Esophagus (tissue), 2 donors: ENCODE data around the gene ATRIP. TPM values are rescaled to one million over a fixed set of nuclear protein-coding genes. Genes with fewer than 3 reads are reported as not detected.

Experiments used
- H3K27ac ChIP-seq, 2 donors: one replicate each; pipeline ENCODE4 v1.5.1; 2013; ENCODE audit warnings: low read depth in 2 of 2, mild to moderate bottlenecking in 2 of 2, inconsistent platforms in 1 of 2, low read length in 1 of 2, moderate library complexity in 1 of 2
- H3K27me3 ChIP-seq, 2 donors: one replicate each; pipeline ENCODE4 v1.6.1; 2013; ENCODE audit warnings: low read length in 2 of 2, control low read depth in 1 of 2, mild to moderate bottlenecking in 1 of 2; ENCODE audit not compliant: insufficient read depth in 2 of 2, control insufficient read depth in 1 of 2
- H3K36me3 ChIP-seq, 2 donors: one replicate each; pipeline ENCODE4 v1.6.1; 2013; ENCODE audit warnings: low read length in 1 of 2; ENCODE audit not compliant: control insufficient read depth in 2 of 2, insufficient read depth in 2 of 2
- H3K4me1 ChIP-seq, 2 donors: one replicate each; pipeline ENCODE4 v1.6.1; 2013; ENCODE audit warnings: low read length in 1 of 2; ENCODE audit not compliant: control insufficient read depth in 2 of 2, insufficient read depth in 2 of 2
- H3K4me3 ChIP-seq, 2 donors: one replicate each; pipeline ENCODE4 v1.5.1; 2013; ENCODE audit warnings: low read length in 2 of 2, mild to moderate bottlenecking in 2 of 2, low read depth in 1 of 2, moderate library complexity in 1 of 2
- H3K9me3 ChIP-seq, 2 donors: one replicate each; pipeline ENCODE4 v1.6.1; 2013; ENCODE audit warnings: mild to moderate bottlenecking in 2 of 2, low read depth in 1 of 2, low read length in 1 of 2, moderate library complexity in 1 of 2; ENCODE audit not compliant: control insufficient read depth in 2 of 2, insufficient read depth in 1 of 2
- WGBS, 2 donors: extraction: QIAGEN DNeasy Blood & Tissue Kit; methylation state at CpG; one replicate each; pipeline ENCODE4 v1.1.7; 2013; 5-methylcytosine and 5-hydroxymethylcytosine counted together
- polyA plus RNA-seq, 2 donors: library from polyadenylated mRNA; stranded (reverse); fragments of 200-250 nt; gene quantifications; one replicate each; pipeline ENCODE4 v1.2.3, GENCODE V29; 2013
- donor health status: healthy with polysubstance abuse.
- donor health status: Bipolar disorder and iron deficiency.

ATRIP gene
- polyA plus RNA-seq, 2 donors: 4.9 to 5.7 TPM

DNA sequence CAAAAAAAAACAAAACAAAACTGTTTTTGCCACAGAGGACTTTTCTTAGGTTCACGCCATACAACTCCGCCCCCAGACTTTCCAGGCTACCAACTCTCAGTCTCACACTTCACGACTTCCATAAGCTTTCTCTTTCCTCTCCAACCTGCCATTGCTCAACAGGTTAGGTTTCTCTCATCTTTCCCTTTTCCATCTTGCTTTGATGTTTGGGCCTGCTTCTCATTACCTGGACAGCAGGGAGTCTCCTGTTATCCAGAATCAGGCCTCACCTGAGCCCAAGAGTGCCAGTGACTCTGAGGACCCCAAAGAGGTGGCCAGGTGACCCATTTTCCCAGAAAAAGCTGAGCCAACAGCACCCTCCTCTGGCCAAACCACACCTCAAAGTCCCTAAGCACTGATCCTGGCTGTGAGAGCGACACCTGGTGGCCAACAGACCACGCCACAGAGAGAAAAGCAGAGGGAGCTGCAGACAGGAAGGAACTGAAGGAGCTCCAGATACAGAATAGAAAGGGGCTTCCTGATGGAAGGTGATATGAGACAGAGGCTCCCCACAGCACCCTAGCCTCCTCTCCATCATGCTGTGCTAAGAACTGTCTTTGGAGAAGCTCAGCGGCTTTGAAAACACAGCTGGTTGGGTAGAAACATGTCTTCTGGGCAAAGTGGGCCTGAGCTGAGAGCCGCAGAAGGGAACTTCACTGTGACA, 10.6 kb upstream of the ATRIP start:
- Histone ChIP-seq H3K4me3 (no peak overlapping the region), H3K9me3 (no peaks in the 10 kb centered on the region), H3K27ac (peak overlapping the region; percentile 47 to 97), H3K4me1 (peaks cover 3 to 40% of the 10 kb centered on the region in 2 donors), H3K27me3 (no peaks in the 10 kb centered on the region), H3K36me3 (peaks cover 0 to 3% of the 10 kb centered on the region in 2 donors)
- WGBS, 2 donors: 35% methylated on average over 7 of the region's 7 CpGs

GRCh38 chr3:48436477-48436787, 10.1 kb upstream of the ATRIP start:
- H3K9me3 ChIP-seq: no peaks in the 10 kb centered on the region
- peak overlapping the region in 1 of 2 donors; percentile 57 for H3K27ac ChIP-seq
- WGBS, 2 donors: 15 to 68% methylated on average over 1 of the region's 1 CpG
- no peak overlapping the region for H3K4me3 ChIP-seq
- peaks cover 0 to 3% of the 10 kb centered on the region in 2 donors for H3K36me3 ChIP-seq
- no peaks in the 10 kb centered on the region for H3K27me3 ChIP-seq
- peaks cover 0 to 35% of the 10 kb centered on the region in 2 donors for H3K4me1 ChIP-seq

DNA sequence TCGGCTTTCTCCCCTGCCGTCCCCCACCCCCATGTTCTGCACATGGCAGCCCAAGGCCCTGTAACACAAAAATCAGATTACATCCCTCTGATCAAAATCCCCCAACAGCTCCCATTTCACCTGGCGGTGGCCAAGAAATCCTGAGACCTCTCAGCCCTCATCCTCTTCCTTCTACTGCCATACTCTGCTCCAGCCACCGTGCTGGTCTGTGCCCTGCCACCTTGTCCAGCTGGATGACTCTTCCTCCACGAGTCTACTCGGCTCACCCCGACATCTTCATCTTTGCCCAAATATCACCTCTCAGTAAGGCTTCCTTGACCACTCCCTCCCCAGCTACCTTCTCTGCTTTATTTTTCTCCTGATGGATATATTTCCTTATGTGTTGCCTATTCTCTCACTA, 9.7 kb upstream of the ATRIP start:
- Histone ChIP-seq H3K9me3 (no peaks in the 10 kb centered on the region), H3K27ac (peak overlapping the region in 1 of 2 donors; percentile 57), H3K36me3 (peaks cover 0 to 3% of the 10 kb centered on the region in 2 donors), H3K4me1 (peaks cover 0 to 31% of the 10 kb centered on the region in 2 donors), H3K4me3 (no peak overlapping the region), H3K27me3 (no peaks in the 10 kb centered on the region)
- WGBS, 2 donors: 84% methylated on average over 7 of the region's 7 CpGs

DNA sequence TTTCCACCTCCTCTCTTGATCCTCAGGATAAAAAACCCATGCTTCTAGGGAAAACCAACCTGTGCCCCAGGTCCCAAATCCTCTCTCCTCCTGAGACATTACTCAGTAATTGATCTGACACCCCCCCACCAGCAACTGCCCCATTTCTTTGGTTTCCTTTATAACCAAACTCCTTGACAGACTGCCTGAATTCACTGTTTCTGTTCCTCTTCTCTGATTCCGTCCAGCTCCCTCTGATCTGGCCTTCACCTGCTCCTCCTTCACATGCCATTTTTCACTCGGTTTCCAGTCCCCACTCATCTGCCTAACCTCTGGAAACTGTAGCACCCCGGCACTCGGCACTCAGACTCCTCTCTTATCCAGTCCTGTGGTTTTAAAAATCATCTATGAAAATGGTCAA, 8.7 kb upstream of the ATRIP start:
- no peaks in the 10 kb centered on the region for H3K9me3 ChIP-seq
- H3K36me3 ChIP-seq: peaks cover 3% of the 10 kb centered on the region in 2 donors
- no peaks in the 10 kb centered on the region for H3K27me3 ChIP-seq
- WGBS, 2 donors: 77 to 87% methylated on average over 4 of the region's 4 CpGs
- H3K4me3 ChIP-seq: no peak overlapping the region
- H3K4me1 ChIP-seq: peaks cover 0 to 24% of the 10 kb centered on the region in 2 donors
- no peak overlapping the region for H3K27ac ChIP-seq

- Histone ChIP-seq H3K9me3 (no peaks in the 10 kb centered on the region), H3K4me3 (peak within 1 kb of the TSS; percentile 66 to 84), H3K27ac (peak within 1 kb of the TSS; percentile 95 to 96), H3K4me1 (peaks cover 0 to 5% of the 10 kb centered on the region in 2 donors), H3K27me3 (no peaks in the 10 kb centered on the region), H3K36me3 (peaks cover 3 to 12% of the 10 kb centered on the region in 2 donors)
- WGBS, 2 donors: 0 to 1% methylated on average over 54 of the region's 54 CpGs
Observed at GRCh38 chr3:48439820-48440589, 6.5 kb upstream of the ATRIP start, which contains the start of the genes CCDC51 and TMA7. TSS of gene CCDC51 (minus strand) at chr3:48440119. CDS start at chr3:48435128, 4,991 bp downstream. TSS of gene TMA7 (plus strand) at chr3:48440257. CDS start at chr3:48440297, 40 bp downstream.

- no peaks in the 10 kb centered on the region for H3K27me3 ChIP-seq
- peak overlapping the region; percentile 66 to 84 for H3K4me3 ChIP-seq
- peak overlapping the region; percentile 95 to 96 for H3K27ac ChIP-seq
- peaks cover 3 to 12% of the 10 kb centered on the region in 2 donors for H3K36me3 ChIP-seq
- WGBS, 2 donors: 1 to 2% methylated on average over 21 of the region's 21 CpGs
- peaks cover under 1 to 2% of the 10 kb centered on the region in 2 donors for H3K4me1 ChIP-seq
- no peaks in the 10 kb centered on the region for H3K9me3 ChIP-seq
Observed at GRCh38 chr3:48440590-48440958, 6.0 kb upstream of the ATRIP start.

DNA sequence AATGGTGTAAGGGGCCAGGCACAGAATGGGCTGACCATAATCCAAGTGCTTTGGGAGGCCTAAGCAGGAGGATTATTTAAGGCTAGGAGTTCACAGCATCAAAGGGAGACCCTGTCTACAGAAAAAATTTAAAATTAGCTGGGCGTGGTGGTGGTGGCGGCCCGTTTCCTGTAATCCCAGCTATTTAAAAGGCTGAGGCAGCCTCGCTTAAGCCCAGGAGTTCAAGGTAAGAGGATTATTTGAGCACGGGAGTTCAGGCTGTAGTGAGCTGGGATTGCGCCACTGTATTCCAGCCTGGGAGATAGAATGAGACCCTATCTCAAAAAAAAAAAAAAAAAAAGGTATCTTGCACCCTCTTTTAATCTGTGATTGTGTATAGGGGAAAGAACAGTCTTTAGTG, 4.6 kb upstream of the ATRIP start:
- Histone ChIP-seq H3K27me3 (no peaks in the 10 kb centered on the region), H3K4me3 (no peak overlapping the region), H3K4me1 (peaks cover 0 to 2% of the 10 kb centered on the region in 2 donors), H3K9me3 (no peaks in the 10 kb centered on the region), H3K36me3 (peaks cover 0 to 12% of the 10 kb centered on the region in 2 donors), H3K27ac (peak overlapping the region in 1 of 2 donors; percentile 3)
- 66 to 70% methylated on average over 6 of the region's 6 CpGs for WGBS, 2 donors

DNA sequence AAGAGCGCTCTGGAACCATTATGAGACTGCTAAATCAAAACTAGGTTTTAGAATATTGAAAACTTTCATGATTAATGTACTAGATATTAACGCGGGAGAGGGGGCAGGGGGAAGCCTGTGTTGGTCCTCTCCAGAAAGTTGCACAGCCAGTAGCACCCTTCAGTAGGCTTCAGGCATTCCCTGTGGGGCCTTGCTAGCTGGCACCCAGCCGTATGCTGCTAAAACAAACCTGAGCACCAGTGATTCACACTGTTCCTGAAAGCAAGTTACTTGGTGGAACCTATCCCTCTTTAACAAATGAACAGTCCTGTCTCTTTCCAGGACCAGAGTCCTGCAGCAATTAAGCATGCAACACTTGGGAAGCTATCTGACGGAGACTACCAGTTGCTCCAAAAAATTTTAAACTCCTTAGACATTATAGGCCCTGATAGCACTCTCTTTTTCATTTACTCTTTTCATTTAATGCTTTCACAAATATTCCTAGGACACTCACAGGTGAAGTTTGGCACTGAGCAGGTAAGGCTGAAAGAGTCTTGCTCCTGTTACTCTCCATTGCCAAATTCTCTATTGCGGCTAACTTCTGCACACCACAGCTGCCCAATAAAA, 1.2 kb upstream of the ATRIP start:
- Histone ChIP-seq H3K4me1 (peaks cover 0 to 2% of the 10 kb centered on the region in 2 donors), H3K36me3 (peaks cover 0 to 12% of the 10 kb centered on the region in 2 donors), H3K27ac (peak overlapping the region; percentile 91 to 92), H3K27me3 (no peaks in the 10 kb centered on the region), H3K9me3 (no peaks in the 10 kb centered on the region), H3K4me3 (no peak overlapping the region)
- WGBS, 2 donors: 57 to 68% methylated on average over 6 of the region's 6 CpGs

DNA sequence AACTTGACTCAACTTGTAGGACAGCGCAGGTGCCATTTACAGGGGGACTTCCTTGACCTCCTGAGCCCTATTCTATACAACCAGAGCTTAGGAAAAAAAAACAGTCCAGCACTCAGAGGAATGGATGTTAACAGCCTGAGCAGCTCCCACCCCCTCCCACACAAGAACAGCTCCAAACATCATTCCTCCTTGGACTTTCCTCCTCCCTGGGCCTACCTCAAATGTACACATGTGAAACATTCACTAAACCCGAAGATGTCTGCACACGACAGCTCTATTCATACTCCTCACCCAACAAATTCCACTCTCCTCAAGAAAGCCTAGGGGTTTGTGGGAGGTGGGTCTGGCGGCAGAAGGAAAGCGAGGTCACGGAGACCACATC, 503 bp upstream of the ATRIP start:
- no peaks in the 10 kb centered on the region for H3K27me3 ChIP-seq
- H3K9me3 ChIP-seq: no peaks in the 10 kb centered on the region
- 13 to 15% methylated on average over 6 of the region's 6 CpGs for WGBS, 2 donors
- H3K4me3 ChIP-seq: peak overlapping the region; percentile 75 to 88
- H3K4me1 ChIP-seq: peaks cover 0 to 2% of the 10 kb centered on the region in 2 donors
- H3K27ac ChIP-seq: peak overlapping the region; percentile 91 to 92
- peaks cover 0 to 12% of the 10 kb centered on the region in 2 donors for H3K36me3 ChIP-seq
